Activated CD4-positive, alpha-beta T cell treated with anti-CD3 and anti-CD28 coated beads, Interleukin-10, Interleukin-2, amounts not matched to agents 100 ng/mL and 50 ng/mL, durations not matched to agents 16 hours and 8 hours (primary cell): ENCODE measurements around the gene XKR7.

Experiments used
- DNase-seq: peaks from one replicate; pipeline ENCODE4 v3.0.0-alpha.2; 2020

Gene XKR7

DNA sequence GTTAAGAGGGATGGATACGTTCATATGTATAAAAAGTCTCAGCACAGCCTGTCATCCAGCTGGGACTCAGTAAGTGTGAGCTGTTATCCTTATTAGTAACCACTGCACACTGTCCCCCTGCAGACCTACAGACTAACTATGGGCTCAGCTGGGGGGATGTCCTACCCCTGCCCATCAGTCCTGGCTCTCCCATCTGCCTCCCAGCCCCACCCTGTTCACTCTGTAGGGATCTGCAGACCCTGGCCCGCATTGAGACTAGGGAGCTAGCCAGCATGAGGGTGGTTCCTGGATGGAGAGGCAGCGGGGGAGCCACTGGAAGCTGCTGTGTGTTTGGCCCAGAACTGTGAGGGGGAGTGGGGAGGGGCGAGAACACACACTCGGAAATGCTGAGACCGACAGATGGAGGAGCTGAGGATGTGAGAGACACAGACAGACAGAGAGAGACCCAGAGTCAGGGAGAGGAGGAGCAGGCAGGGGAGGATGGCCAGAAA, 17.1 kb downstream of the XKR7 start:
- no peak for DNase-seq

- no peak for DNase-seq
Measured at GRCh38 chr20:31987744-31988143, 19.8 kb downstream of the XKR7 start.

DNA sequence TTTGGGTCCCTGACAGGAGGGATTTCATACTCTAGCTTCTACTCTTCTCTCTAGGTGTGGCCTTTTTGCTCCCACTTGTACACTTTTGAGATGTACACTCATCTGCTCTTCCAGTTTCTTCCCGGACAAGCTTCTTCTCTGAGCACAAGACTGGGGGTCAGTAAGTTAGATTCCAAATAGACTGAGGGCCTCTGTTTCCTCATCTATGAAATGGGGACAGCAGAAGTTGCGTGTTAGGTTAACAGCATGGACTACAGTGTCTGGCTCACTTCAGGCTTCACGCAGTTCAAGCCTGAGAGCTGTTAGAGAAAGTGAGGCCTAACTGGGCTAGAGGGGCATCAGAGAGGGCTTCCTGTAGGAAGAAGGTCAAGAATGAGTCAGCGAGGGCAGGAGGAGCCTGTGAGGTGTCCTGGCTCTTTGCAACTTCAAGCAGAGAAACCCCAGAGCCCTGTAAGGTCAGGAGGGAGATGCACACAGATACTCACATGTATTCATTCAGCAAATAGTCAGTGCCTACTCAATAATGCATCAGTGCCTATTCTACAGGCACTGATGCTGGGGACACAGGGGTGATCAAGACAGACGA, 20.6 kb downstream of the XKR7 start:
- DNase-seq, result no peak

- DNase-seq, result no peak
Measured at GRCh38 chr20:31989030-31989645, 21.2 kb downstream of the XKR7 start.

- DNase-seq, result no peak
Measured at GRCh38 chr20:31990641-31991338, 22.8 kb downstream of the XKR7 start.

DNA sequence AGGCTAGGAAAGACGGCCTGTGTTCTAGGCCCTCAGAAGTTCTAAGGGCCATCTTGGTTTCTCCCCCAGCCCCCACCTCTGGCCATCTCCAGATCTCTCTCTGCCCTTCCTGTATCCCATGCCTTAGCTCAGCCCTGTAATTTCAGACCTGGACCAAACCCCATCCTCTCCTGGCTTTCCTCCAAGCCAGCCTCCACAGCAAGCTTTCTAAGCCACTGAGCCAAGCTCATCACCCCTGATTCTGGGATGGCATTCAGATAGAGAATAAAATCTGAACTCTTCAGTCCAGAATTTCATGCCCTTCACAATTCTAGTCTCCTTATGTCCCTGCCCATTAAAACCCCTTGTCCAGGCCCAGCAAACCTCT, 23.4 kb downstream of the XKR7 start:
- DNase-seq, result no peak

DNA sequence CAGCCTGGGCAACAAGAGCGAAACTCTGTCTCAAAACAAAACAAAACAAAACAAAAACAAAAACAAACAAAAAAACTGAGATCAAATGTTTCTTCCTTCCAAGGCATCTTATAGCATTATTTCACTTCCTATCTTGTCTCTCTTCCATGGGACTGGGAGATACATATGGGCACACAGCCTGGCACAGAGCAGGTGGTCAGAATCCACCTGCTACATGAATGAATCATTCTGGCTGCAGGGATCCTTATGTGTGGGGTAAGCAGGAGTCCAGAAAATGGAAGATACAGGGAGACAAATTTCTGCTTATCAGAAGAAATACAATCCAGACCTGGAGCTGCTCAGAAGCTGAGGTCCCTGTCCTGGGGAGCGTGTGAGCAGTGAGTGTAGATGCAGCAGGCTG, 24.1 kb downstream of the XKR7 start:
- no peak for DNase-seq

GRCh38 chr20:31996996-31997395, 29.0 kb downstream of the XKR7 start:
- DNase-seq, result no peak

- no peak for DNase-seq
Measured at GRCh38 chr20:31998246-31998645, 30.3 kb downstream of the XKR7 start.

GRCh38 chr20:32003325-32003724, 35.4 kb downstream of the XKR7 start:
- DNase-seq, result no peak

DNA sequence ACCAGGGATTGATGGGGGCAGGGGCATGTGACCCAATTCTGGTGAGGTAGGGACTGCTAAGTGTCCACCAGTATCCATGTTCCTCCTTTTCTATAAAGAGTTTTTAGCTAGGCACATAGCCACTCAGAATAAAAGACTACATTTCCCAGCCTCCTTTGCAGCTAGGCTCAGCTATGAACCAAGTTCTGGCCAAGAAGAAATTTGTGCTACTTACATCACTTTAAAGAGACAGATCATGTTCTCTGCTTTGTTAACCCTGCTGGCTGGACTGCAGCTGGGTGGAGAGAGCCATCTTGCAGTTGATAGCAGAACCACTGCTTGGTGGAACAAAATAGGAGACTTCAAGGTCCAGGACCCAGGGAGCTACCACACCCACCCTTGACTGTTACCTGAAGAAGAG, 37.0 kb downstream of the XKR7 start:
- DNase-seq, result no peak

GRCh38 chr20:32006053-32006452, 38.1 kb downstream of the XKR7 start:
- DNase-seq, result no peak

GRCh38 chr20:32006841-32007786, 39.2 kb downstream of the XKR7 start:
- DNase-seq, result no peak

DNA sequence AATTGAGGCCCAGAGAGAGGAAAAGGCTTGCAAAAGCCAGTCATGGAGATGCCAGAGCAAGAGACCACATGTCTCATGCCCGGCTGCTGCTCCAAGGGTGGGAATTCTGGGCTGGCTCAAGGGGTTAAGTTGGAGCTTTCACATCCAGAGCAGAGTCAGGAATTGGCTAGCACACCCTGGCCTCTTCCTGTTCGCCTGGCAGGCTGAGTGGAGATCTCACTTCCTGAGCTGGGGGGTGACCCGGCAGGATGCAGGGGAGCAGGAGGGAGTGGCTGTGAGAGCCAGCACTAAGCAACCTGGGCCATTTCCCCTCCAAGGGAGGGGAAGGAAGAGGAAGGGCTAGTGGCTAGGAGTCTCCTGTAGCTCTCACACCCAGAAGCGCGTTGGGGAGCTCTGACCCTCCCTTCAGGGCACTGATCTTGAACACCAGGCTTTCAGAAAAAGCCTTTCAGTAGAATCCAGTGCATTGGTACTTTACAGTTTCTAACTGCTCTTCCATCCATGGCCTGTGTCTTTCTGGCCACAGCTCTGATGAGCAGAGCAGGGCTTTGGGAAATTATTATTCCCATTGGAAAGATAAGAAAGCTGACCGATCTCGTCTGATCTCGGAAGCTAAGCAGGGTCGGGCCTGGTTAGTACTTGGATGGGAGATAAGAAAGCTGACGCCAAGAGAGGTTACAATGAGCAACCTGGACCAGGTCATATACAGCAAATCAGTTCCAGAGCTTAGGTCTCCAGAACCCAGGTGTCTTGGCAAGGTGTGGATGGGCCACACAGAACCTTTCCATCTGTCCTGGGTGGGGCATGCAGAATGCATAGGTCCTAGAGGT, 40.1 kb downstream of the XKR7 start:
- DNase-seq, result no peak

- DNase-seq, result no peak
Measured at GRCh38 chr20:32009564-32009963, 41.6 kb downstream of the XKR7 start.

DNA sequence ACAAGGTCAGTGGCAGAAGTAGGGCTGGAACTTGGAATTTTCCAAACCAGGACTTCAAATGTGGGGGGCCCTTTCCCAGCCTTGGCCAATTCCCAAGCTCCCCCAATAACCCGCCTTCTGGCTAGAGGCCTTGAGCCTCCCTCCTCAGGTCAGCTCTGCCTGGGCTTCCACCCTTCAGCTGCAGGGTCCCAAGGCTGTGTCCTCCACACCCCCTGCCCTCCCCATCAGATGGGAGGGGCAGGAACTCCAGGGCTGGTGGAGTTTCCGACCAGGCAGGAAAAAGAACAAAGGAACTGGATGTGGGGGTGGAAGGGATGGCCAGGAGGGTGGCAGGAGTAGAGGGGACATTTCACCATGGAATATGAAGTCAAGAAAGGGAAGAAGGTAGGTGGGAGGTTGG, 42.1 kb downstream of the XKR7 start, which contains the start of gene CCM2L:
Gene CCM2L (plus strand): TSS at position 338 of the 400 bp plus-strand sequence. CDS start 17 bp downstream, at position 355.
- no peak for DNase-seq

DNA sequence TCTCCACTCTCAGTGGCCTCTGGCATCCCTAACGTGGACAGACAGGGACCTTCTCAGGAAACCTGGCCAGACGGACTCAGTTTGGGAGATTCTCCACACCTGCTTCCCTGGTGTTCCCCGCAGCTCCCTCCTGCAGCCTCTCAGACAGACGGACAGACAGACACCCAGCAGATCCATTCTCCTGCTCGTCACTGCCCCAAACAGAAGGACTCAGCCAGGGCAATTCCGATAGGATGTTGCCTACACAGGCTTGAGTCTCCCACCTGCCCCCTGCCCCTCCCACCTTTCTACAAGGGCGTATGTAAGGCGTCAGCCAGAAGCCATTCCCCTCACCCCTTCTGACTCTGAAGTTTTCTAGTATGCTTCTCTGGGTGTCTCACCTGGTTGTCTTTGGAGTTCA, 42.7 kb downstream of the XKR7 start:
- DNase-seq, result no peak

DNA sequence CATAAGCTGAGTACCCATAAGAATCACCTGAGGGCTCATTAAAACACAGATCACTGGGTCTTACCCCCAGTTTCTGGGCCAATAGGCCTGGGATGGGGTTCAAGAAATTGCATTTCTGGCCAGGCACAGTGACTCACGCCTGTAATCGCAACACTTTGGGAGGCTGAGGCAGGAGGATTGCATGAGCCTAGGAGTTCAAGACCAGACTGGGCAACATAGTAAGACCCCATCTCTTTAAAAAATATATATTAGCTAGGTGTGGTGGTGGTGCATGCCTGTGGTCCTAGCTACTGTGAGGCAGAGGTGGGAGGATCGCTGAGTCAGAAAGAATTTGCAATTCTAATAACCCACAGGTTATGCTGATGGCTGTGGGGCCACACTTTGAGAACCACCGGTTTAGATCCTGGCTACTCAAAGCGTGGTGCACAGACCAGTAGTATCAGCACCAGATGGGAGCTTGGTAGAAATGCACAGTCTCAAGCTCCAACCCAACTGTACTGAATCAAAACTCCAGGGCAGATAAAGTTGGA, 44.3 kb downstream of the XKR7 start:
- no peak for DNase-seq

DNA sequence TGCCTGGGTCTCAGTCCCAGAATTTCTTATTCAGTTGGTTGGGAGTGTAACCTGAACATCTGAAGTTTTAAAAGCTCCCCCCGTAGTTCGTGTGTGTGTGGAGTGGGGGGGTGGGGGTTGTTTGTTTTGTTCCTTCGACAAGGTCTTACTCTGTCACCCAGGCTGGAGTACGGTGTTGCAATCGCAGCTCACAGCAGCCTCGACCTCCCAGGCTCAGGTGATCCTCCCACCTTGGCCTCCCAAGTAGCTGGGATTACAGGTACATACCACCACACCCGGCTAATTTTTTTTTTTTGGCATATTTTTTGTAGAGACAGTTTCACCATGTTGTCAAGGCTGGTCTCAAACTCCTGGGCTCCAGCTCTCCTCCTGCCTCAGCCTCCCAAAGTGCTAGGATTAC, 45.4 kb downstream of the XKR7 start:
- DNase-seq, result no peak

DNA sequence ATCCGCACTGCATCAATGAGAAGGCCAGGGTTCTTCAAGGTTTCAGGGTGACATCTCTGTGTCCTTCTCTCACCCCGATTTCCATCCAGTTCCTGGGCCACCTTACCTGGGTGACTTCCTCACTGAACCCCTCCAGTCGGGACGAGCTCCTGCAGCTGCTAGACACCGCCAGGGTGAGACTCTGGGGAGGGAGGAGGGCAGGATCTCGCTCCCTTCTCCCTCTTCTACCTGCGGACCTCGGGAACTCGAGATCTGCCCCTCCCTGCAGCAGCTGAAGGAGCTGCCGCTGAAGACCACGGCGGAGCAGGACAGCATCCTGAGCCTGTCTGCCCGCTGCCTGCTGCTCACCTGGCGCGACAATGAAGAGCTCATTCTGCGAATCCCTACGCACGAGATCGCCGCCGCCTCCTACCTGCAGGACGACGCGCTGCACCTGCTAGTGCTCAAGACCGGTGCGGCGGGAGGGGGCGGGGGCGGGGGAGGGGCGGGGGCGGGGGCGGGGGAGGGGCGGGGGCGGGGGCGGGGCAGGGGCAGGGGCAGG, 49.8 kb downstream of the XKR7 start:
- DNase-seq, result peak; percentile 26

DNA sequence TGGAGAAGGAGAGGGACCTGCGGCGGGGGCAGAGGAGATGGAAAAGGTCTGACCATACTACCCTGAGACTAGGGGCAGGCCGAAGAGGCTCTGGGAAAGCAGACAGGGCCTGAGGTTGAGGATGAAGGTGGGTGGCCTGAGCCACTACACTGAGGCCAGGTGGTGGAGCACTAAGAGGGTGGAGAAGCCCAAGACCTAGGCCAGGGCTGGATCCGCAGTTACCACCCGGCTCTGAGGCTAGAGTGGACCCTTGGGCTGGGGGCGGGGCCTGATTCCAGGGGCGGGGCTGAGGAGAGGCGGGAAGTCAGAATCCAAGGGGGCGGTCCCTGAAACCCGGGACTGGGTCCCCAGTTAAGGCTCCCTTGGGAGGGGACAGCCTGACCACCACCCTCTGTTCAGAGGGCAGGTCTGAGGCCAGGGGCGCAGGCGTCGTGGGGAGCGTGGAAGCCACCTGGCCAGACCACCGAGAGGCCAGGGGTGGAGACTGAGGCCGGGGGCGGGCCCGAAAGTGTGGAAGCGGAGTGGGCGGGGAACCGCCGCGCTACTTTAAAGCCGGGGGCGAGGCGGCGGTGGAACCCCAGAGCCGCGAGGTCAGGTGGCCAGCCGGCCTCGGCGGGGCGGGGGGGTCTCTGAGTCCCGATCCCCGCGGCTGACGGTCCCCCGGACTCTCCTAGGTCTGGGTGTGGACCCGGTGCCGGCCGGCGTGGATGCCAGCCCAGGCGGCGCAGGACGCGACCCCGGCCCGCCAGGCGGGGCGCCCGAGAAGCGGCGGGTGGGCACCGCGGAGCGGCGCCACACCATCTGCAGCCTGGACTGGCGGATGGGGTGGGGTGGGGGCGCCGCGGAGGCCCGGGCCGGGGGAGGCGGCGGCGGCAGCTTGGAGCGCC, 50.6 kb downstream of the XKR7 start:
- DNase-seq, result peak; percentile 29
